ENCODE data around the gene ITPR1. TPM values are rescaled to one million over a fixed set of nuclear protein-coding genes. Genes with fewer than 3 reads are reported as not detected.

Gene ITPR1
- total RNA-seq, 1 experiment from 2014 or later, result 8.7 TPM

- no peaks in the 10 kb centered on the region for H3K27me3 ChIP-seq (ENCODE audit: control insufficient read depth, insufficient read depth, low read length)
- DNase-seq (ENCODE audit: low read depth, low spot score) (no peak), ATAC-seq (no peak)
- BruUV-seq (replicated peaks), result no TSS peak
- in situ Hi-C loops (cut with HindIII; ENCODE audit: low pct_unique_long_range_greater_than_20kb, low sequenced_read_pairs), result no loop called here
- H3K4me3 ChIP-seq (ENCODE audit: low read depth in 2 of 2, low read length in 2 of 2), result no peak overlapping the region
- POLR2A ChIA-PET, result no interaction called here
- peaks cover 10% of the 10 kb centered on the region; the same call in 1 of the 2 replicates for H3K4me1 ChIP-seq (ENCODE audit: control insufficient read depth, insufficient read depth, low read length)
- no peaks in the 10 kb centered on the region for H3K9me3 ChIP-seq (ENCODE audit: control insufficient read depth, insufficient read depth, low read depth, low read length)
- no peak for TF ChIP-seq REST (IDR thresholded peaks at IDR 0.05; ENCODE audit: insufficient read depth in 1 of 2, low read depth in 2 of 2, low read length in 1 of 2)
- TF ChIP-seq CTCF (IDR thresholded peaks at IDR 0.05), result no peak
- intact Hi-C loops (cut with micrococcal nuclease; ENCODE audit: unreplicated experiment), result no loop called here
- CTCF ChIA-PET, result no interaction called here
- no peaks in the 10 kb centered on the region for H3K36me3 ChIP-seq (ENCODE audit: control insufficient read depth, insufficient read depth, low read length)
- H3K27ac ChIP-seq (ENCODE audit: low read length), result no peak overlapping the region
These were observed 331.1 kb downstream of the ITPR1 start for GRCh38 chr3:4823986-4824925.

- Histone ChIP-seq H3K27me3 (ENCODE audit: control insufficient read depth, insufficient read depth, low read length) (no peaks in the 10 kb centered on the region), H3K9me3 (ENCODE audit: control insufficient read depth, insufficient read depth, low read depth, low read length) (no peaks in the 10 kb centered on the region), H3K27ac (ENCODE audit: low read length) (no peak overlapping the region), H3K36me3 (ENCODE audit: control insufficient read depth, insufficient read depth, low read length) (no peaks in the 10 kb centered on the region), H3K4me1 (ENCODE audit: control insufficient read depth, insufficient read depth, low read length) (peaks cover 10% of the 10 kb centered on the region; the same call in 1 of the 2 replicates), H3K4me3 (ENCODE audit: low read depth in 2 of 2, low read length in 2 of 2) (no peak overlapping the region)
- intact Hi-C loops (cut with micrococcal nuclease; ENCODE audit: unreplicated experiment), result no loop called here
- DNase-seq (ENCODE audit: low read depth, low spot score), result no peak
- no peak for ATAC-seq
- CTCF ChIA-PET, result no interaction called here
- TF ChIP-seq TCF7L2 (IDR thresholded peaks at IDR 0.05; ENCODE audit: low read depth, low read length) (no peak), REST (IDR thresholded peaks at IDR 0.05; ENCODE audit: insufficient read depth in 1 of 2, low read depth in 2 of 2, low read length in 1 of 2) (no peak), CTCF (IDR thresholded peaks at IDR 0.05) (no peak)
- no TSS peak for BruUV-seq (replicated peaks)
- POLR2A ChIA-PET, result no interaction called here
- in situ Hi-C loops (cut with HindIII; ENCODE audit: low pct_unique_long_range_greater_than_20kb, low sequenced_read_pairs), result no loop called here
These were observed 331.8 kb downstream of the ITPR1 start for GRCh38 chr3:4824926-4825325.

Measured in Panc1 (cell line).